ENCODE measurements around the gene ZNF500.

ZNF500 gene

GRCh38 chr16:4749700-4750257, 17.2 kb downstream of the ZNF500 start:
- Histone ChIP-seq H3K4me1 (ENCODE audit: control extremely low read depth in 1 of 4, control insufficient read depth in 4 of 4, insufficient read depth in 4 of 4, low read length in 3 of 4) (peaks cover 0 to 8% (median 0%) of the 10 kb centered on the region in 4 experiments), H3K9me3 (ENCODE audit: control extremely low read depth in 1 of 5, control insufficient read depth in 4 of 5, insufficient read depth in 2 of 5, low read depth in 1 of 5, low read length in 4 of 5) (peaks cover 0 to 1% (median under 1%) of the 10 kb centered on the region in 5 experiments), H3K36me3 (ENCODE audit: control insufficient read depth in 4 of 4, insufficient read depth in 4 of 4, low read length in 3 of 4) (peaks cover 3 to 52% (median 41%) of the 10 kb centered on the region in 4 experiments), H3K27ac (ENCODE audit: insufficient read depth in 1 of 2, low read depth in 1 of 2, low read length in 2 of 2, poor library complexity in 1 of 2, severe bottlenecking in 2 of 2) (no peak overlapping the region), H3K4me3 (ENCODE audit: control insufficient read depth in 1 of 7, extremely low read depth in 1 of 7, insufficient read depth in 4 of 7, low read depth in 2 of 7, low read length in 6 of 7) (no peak overlapping the region), H3K27me3 (replicated peaks in 2 of 5; ENCODE audit: control insufficient read depth in 4 of 5, insufficient read depth in 5 of 5, low read length in 4 of 5) (no peaks in the 10 kb centered on the region)
- no peak for DNase-seq
- CTCF ChIA-PET: interaction anchor here (0.7 to 1.0 kb wide), 2 partner anchors 15 to 16 kb away, joined by 3 to 5 read pairs; partner anchors contain the start of genes ANKS3 and DNAAF8
- WGBS (ENCODE audit: insufficient coverage): 89% methylated on average over 7 of the region's 10 CpGs
- POLR2A ChIA-PET: no interaction called here

GRCh38 chr16:4748682-4749411, 18.1 kb downstream of the ZNF500 start:
- 98% methylated on average over 16 of the region's 16 CpGs for WGBS (ENCODE audit: insufficient coverage)
- Histone ChIP-seq H3K36me3 (ENCODE audit: control insufficient read depth in 4 of 4, insufficient read depth in 4 of 4, low read length in 3 of 4) (peaks cover 3 to 47% (median 37%) of the 10 kb centered on the region in 4 experiments), H3K4me1 (ENCODE audit: control extremely low read depth in 1 of 4, control insufficient read depth in 4 of 4, insufficient read depth in 4 of 4, low read length in 3 of 4) (peaks cover 0 to 8% (median 0%) of the 10 kb centered on the region in 4 experiments), H3K9me3 (ENCODE audit: control extremely low read depth in 1 of 5, control insufficient read depth in 4 of 5, insufficient read depth in 2 of 5, low read depth in 1 of 5, low read length in 4 of 5) (no peaks in the 10 kb centered on the region), H3K27ac (ENCODE audit: insufficient read depth in 1 of 2, low read depth in 1 of 2, low read length in 2 of 2, poor library complexity in 1 of 2, severe bottlenecking in 2 of 2) (no peak overlapping the region), H3K4me3 (ENCODE audit: control insufficient read depth in 1 of 7, extremely low read depth in 1 of 7, insufficient read depth in 4 of 7, low read depth in 2 of 7, low read length in 6 of 7) (no peak overlapping the region), H3K27me3 (replicated peaks in 2 of 5; ENCODE audit: control insufficient read depth in 4 of 5, insufficient read depth in 5 of 5, low read length in 4 of 5) (no peaks in the 10 kb centered on the region)
- no peak for DNase-seq
- ChIA-PET CTCF (interaction anchor here (1.0 to 1.5 kb wide), 2 partner anchors 15 kb away, joined by 3 to 4 read pairs; partner anchors contain the start of genes ANKS3 and DNAAF8), POLR2A (no interaction called here)

GRCh38 chr16:4747906-4748681, 18.9 kb downstream of the ZNF500 start:
- no peak for DNase-seq
- no peak overlapping the region for H3K4me3 ChIP-seq (ENCODE audit: control insufficient read depth in 1 of 7, extremely low read depth in 1 of 7, insufficient read depth in 4 of 7, low read depth in 2 of 7, low read length in 6 of 7)
- H3K27ac ChIP-seq (ENCODE audit: insufficient read depth in 1 of 2, low read depth in 1 of 2, low read length in 2 of 2, poor library complexity in 1 of 2, severe bottlenecking in 2 of 2): no peak overlapping the region
- H3K4me1 ChIP-seq (ENCODE audit: control extremely low read depth in 1 of 4, control insufficient read depth in 4 of 4, insufficient read depth in 4 of 4, low read length in 3 of 4): peaks cover 0 to 14% (median 4%) of the 10 kb centered on the region in 4 experiments
- peaks cover 0 to under 1% (median 0%) of the 10 kb centered on the region in 5 experiments for H3K27me3 ChIP-seq (replicated peaks in 2 of 5; ENCODE audit: control insufficient read depth in 4 of 5, insufficient read depth in 5 of 5, low read length in 4 of 5)
- WGBS (ENCODE audit: insufficient coverage): 87% methylated on average over 6 of the region's 14 CpGs
- H3K36me3 ChIP-seq (ENCODE audit: control insufficient read depth in 4 of 4, insufficient read depth in 4 of 4, low read length in 3 of 4): peaks cover 3 to 39% (median 32%) of the 10 kb centered on the region in 4 experiments
- ChIA-PET CTCF (interaction anchor here (1.5 kb wide), 1 partner anchor 14 kb away, joined by 4 read pairs; the partner anchor contains the start of genes ANKS3 and DNAAF8), POLR2A (interaction anchor here (0.6 kb wide), 1 partner anchor 94 kb away, joined by 4 read pairs; no protein-coding TSS in a partner anchor)
- no peaks in the 10 kb centered on the region for H3K9me3 ChIP-seq (ENCODE audit: control extremely low read depth in 1 of 5, control insufficient read depth in 4 of 5, insufficient read depth in 2 of 5, low read depth in 1 of 5, low read length in 4 of 5)

- DNase-seq: no peak
- POLR2A ChIA-PET: no interaction called here
- Histone ChIP-seq H3K27ac (ENCODE audit: insufficient read depth in 1 of 2, low read depth in 1 of 2, low read length in 2 of 2, poor library complexity in 1 of 2, severe bottlenecking in 2 of 2) (no peak overlapping the region), H3K36me3 (ENCODE audit: control insufficient read depth in 4 of 4, insufficient read depth in 4 of 4, low read length in 3 of 4) (peaks cover 3 to 30% (median 23%) of the 10 kb centered on the region in 4 experiments), H3K4me3 (ENCODE audit: control insufficient read depth in 1 of 7, extremely low read depth in 1 of 7, insufficient read depth in 4 of 7, low read depth in 2 of 7, low read length in 6 of 7) (no peak overlapping the region), H3K4me1 (ENCODE audit: control extremely low read depth in 1 of 4, control insufficient read depth in 4 of 4, insufficient read depth in 4 of 4, low read length in 3 of 4) (peaks cover 0 to 15% (median 5%) of the 10 kb centered on the region in 4 experiments), H3K9me3 (ENCODE audit: control extremely low read depth in 1 of 5, control insufficient read depth in 4 of 5, insufficient read depth in 2 of 5, low read depth in 1 of 5, low read length in 4 of 5) (no peaks in the 10 kb centered on the region), H3K27me3 (replicated peaks in 2 of 5; ENCODE audit: control insufficient read depth in 4 of 5, insufficient read depth in 5 of 5, low read length in 4 of 5) (peaks cover 0 to 3% (median 2%) of the 10 kb centered on the region in 5 experiments)
- 77% methylated on average over 15 of the region's 15 CpGs for WGBS (ENCODE audit: insufficient coverage)
- CTCF ChIA-PET: interaction anchor here (1.5 kb wide), 1 partner anchor 13 kb away, joined by 4 read pairs; the partner anchor contains the start of genes ANKS3 and DNAAF8
These were observed 19.9 kb downstream of the ZNF500 start for GRCh38 chr16:4746991-4747574.

- ChIA-PET CTCF (no interaction called here), POLR2A (no interaction called here)
- Histone ChIP-seq H3K27ac (ENCODE audit: insufficient read depth in 1 of 2, low read depth in 1 of 2, low read length in 2 of 2, poor library complexity in 1 of 2, severe bottlenecking in 2 of 2) (no peak overlapping the region), H3K4me1 (ENCODE audit: control extremely low read depth in 1 of 4, control insufficient read depth in 4 of 4, insufficient read depth in 4 of 4, low read length in 3 of 4) (peaks cover 0 to 15% (median 5%) of the 10 kb centered on the region in 4 experiments), H3K27me3 (replicated peaks in 2 of 5; ENCODE audit: control insufficient read depth in 4 of 5, insufficient read depth in 5 of 5, low read length in 4 of 5) (peaks cover 0 to 3% (median 2%) of the 10 kb centered on the region in 5 experiments), H3K36me3 (ENCODE audit: control insufficient read depth in 4 of 4, insufficient read depth in 4 of 4, low read length in 3 of 4) (peaks cover 0 to 22% (median 16%) of the 10 kb centered on the region in 4 experiments), H3K9me3 (ENCODE audit: control extremely low read depth in 1 of 5, control insufficient read depth in 4 of 5, insufficient read depth in 2 of 5, low read depth in 1 of 5, low read length in 4 of 5) (no peaks in the 10 kb centered on the region), H3K4me3 (ENCODE audit: control insufficient read depth in 1 of 7, extremely low read depth in 1 of 7, insufficient read depth in 4 of 7, low read depth in 2 of 7, low read length in 6 of 7) (no peak overlapping the region)
- no peak for DNase-seq
- WGBS (ENCODE audit: insufficient coverage): 97% methylated on average over 8 of the region's 8 CpGs
These were observed 20.7 kb downstream of the ZNF500 start for GRCh38 chr16:4746215-4746614.

- no peak overlapping the region for H3K4me3 ChIP-seq (ENCODE audit: control insufficient read depth in 1 of 7, extremely low read depth in 1 of 7, insufficient read depth in 4 of 7, low read depth in 2 of 7, low read length in 6 of 7)
- ChIA-PET CTCF (no interaction called here), POLR2A (no interaction called here)
- H3K27me3 ChIP-seq (replicated peaks in 2 of 5; ENCODE audit: control insufficient read depth in 4 of 5, insufficient read depth in 5 of 5, low read length in 4 of 5): peaks cover 0 to 3% (median 2%) of the 10 kb centered on the region in 5 experiments
- peaks cover 0 to 17% (median 11%) of the 10 kb centered on the region in 4 experiments for H3K36me3 ChIP-seq (ENCODE audit: control insufficient read depth in 4 of 4, insufficient read depth in 4 of 4, low read length in 3 of 4)
- H3K27ac ChIP-seq (ENCODE audit: insufficient read depth in 1 of 2, low read depth in 1 of 2, low read length in 2 of 2, poor library complexity in 1 of 2, severe bottlenecking in 2 of 2): no peak overlapping the region
- WGBS (ENCODE audit: insufficient coverage): 100% methylated on average over 3 of the region's 3 CpGs
- H3K4me1 ChIP-seq (ENCODE audit: control extremely low read depth in 1 of 4, control insufficient read depth in 4 of 4, insufficient read depth in 4 of 4, low read length in 3 of 4): peaks cover 0 to 15% (median 5%) of the 10 kb centered on the region in 4 experiments
- no peak for DNase-seq
- no peaks in the 10 kb centered on the region for H3K9me3 ChIP-seq (ENCODE audit: control extremely low read depth in 1 of 5, control insufficient read depth in 4 of 5, insufficient read depth in 2 of 5, low read depth in 1 of 5, low read length in 4 of 5)
These were observed 21.7 kb downstream of the ZNF500 start for GRCh38 chr16:4745274-4745569.

All from common myeloid progenitor, CD34-positive (primary cell).